D721Med (cell line): ENCODE data around the gene PAX8.
"Not testable (repeated sequence)": the region's sequence is repeated elsewhere in the genome, so short reads cannot be mapped to it uniquely, and the experiment has no call there.

Experiments
- DNase-seq: peaks from one replicate; pipeline ENCODE4 v3.0.0; 2011; ENCODE audit warnings: low spot score; ENCODE audit not compliant: insufficient read length
- FAIRE-seq: peaks from 2 replicates; lab custom pipeline; 2011; peaks lifted over from hg19 to GRCh38; lab: Jason Lieb, UNC
- TF ChIP-seq, protein P1 (sequence below): IDR thresholded peaks from 2 replicates; pipeline ENCODE4 v1.5.1; 2012; ENCODE audit warnings: mild to moderate bottlenecking, control low read depth; ENCODE audit not compliant: insufficient read depth; ENCODE audit errors: missing control alignments

Gene PAX8

GRCh38 chr2:113278742-113279139, at the start of gene PAX8:
Gene PAX8, minus strand, starts transcription at chr2:113278921. Its CDS starts 527 bp downstream, at chr2:113278394.
- TF ChIP-seq, protein P1, sequence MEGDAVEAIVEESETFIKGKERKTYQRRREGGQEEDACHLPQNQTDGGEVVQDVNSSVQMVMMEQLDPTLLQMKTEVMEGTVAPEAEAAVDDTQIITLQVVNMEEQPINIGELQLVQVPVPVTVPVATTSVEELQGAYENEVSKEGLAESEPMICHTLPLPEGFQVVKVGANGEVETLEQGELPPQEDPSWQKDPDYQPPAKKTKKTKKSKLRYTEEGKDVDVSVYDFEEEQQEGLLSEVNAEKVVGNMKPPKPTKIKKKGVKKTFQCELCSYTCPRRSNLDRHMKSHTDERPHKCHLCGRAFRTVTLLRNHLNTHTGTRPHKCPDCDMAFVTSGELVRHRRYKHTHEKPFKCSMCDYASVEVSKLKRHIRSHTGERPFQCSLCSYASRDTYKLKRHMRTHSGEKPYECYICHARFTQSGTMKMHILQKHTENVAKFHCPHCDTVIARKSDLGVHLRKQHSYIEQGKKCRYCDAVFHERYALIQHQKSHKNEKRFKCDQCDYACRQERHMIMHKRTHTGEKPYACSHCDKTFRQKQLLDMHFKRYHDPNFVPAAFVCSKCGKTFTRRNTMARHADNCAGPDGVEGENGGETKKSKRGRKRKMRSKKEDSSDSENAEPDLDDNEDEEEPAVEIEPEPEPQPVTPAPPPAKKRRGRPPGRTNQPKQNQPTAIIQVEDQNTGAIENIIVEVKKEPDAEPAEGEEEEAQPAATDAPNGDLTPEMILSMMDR = no peak
- no peak for FAIRE-seq
- no peak for DNase-seq

DNA sequence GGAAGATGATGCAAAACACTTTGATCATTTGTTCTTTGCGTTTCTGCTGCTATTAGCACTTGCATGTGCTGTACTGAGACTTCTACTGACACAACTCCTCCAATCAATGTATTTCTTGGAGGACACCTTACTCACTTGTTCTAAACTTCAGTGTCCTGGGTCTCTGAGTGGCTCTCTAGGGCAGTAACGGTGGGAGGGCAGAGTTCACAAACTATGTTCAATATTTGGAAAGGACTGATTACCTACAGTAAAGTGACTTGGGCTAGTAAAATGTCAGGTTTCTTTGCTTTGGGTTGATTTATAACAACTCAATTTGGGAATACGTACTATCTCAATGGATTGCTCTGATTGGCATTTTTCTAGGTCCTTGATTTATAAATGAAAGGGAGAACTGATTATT, 49.3 kb upstream of the PAX8 start:
- no peak for FAIRE-seq
- TF ChIP-seq, protein P1 = no peak

DNA sequence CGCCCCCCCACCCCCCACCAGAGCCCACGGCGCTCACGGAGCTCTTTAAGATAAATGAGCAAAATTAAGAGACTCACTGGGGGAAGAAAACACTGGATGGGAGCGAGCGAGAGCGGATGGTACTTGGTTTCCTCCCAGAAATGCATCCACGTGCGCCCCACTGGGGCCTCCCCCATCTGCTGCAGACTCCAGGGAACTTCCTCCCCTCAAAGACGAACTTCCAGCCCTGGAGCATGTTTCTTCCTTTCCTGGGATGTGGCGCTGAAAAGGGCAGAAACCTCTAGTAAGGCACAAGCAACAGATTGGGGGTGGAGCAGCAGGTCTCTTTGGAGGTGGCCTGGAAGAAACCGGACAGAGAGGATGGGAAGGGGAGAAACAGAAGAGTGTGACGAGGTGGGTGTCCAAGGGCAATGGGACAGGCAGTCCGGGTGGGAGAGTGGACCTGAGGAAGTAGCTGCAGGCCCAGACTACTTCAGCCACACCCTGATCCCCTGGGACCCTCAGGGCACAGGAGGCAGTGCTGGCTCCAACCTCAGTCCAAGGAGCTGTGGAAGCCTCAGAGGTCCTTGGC, 46.5 kb upstream of the PAX8 start:
- FAIRE-seq, DNase-seq: not testable (repeated sequence)

More for the DNA sequence above, 49.3 kb upstream of the PAX8 start:
- DNase-seq = no peak

DNA sequence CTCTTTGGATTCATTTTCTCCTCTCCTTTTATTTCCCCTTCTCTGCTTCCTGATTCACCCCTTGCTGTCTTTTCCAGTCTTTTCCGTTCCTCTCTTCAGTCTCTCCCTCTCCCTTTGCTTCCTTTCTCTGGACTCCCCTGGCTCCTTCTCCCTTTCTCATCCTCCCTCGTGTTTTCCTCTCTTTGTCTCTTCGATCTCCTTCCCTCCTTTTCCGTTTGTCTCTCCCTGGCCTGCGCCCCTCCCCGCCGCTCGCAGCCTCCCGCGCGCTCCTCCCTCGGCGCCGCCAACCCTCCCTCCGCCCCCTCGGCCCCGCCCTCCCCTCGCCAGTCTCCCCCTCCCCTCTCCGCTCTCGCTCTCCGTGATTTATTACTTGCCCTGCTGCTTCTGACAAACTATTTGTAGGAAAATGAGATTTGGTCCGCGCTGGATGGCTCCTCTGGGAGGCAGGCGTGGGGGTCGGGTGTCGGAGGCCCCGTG, 46.0 kb upstream of the PAX8 start:
- FAIRE-seq (no peak), DNase-seq (peak; percentile 87)
- TF ChIP-seq, protein P1 = no peak

DNA sequence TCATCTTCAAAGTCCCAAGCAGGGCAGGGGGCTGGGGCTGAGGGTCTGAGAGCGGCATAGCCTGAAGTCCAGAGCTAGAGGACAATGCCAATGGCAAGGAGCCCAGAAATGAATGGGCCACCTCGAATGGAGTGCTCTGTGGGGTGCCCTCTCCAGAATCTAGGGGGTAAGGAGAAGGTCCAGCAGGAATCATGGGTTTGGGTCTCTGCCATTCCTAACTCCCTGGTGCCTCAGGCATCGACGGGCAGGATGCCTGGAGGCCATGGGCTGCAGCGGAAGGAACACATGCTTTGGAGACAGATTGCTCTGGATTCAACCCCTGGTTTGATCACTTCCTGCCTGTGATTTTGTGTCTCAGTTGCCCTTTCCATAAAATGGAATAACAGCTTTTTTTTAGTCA, 44.4 kb upstream of the PAX8 start:
- not testable (repeated sequence) for DNase-seq, FAIRE-seq

DNA sequence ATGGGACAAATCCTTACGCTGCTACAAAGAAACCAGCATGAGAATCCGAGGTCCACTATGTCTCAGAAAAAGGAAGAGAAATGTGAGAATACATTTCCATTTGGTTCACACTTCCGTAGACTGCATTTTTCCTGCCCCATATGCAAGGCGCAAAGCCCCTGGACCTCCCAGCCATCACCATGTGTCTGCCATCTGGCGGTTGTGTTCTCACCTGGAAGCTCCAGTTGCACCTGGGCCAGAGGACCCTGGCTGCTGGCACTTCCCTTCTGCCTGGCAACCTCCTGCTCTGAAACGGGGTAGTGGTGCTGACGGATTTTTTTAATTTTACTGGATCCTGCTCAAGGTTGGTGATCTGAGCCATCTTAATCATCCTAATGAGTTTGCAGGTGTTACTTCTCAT, 41.4 kb upstream of the PAX8 start:
- FAIRE-seq, DNase-seq: not testable (repeated sequence)

DNA sequence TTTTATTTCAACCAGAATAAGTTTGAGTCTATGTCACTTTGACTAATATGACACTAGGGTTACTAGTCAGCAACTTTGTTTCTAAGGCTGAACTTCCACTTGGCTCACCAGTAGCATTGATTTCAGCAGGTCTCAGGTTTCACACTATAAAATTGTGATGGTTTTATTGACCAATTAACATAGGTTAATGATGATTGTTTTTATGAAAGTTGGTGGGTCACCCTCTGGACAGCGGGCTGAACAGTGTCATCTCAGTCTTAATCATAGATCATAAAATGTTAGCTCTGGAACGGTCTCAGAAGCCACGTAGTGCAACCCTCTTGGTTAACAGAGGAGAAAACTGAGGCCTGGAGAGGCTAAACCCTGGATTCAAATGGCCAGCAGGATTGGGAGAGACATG, 40.2 kb upstream of the PAX8 start:
- not testable (repeated sequence) for DNase-seq, FAIRE-seq

GRCh38 chr2:113316085-113316484, 37.4 kb upstream of the PAX8 start:
- FAIRE-seq (no peak), DNase-seq (no peak)
- TF ChIP-seq, protein P1 = no peak

DNA sequence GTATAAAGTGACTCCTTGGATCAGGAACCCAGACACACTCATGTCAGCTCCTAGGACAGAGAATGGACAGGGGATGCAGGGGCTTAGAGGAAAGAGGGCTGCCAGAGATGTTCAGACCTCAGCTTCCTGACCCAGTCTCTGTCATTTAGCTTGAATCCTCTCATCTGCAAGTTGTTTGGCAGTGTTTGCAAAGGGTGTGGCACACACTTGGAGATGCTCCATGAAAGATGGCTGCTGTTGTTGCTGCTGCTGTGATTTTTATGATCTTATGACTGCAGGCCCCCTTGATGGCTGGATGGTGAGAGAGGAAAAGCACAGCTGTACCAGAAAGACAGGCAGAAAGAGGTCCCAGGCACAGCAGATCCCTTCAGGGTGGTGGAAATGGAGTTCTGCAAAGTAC, 35.9 kb upstream of the PAX8 start:
- DNase-seq, FAIRE-seq: not testable (repeated sequence)

- FAIRE-seq, DNase-seq: not testable (repeated sequence)
These were observed 35.5 kb upstream of the PAX8 start for GRCh38 chr2:113314176-113314575.

DNA sequence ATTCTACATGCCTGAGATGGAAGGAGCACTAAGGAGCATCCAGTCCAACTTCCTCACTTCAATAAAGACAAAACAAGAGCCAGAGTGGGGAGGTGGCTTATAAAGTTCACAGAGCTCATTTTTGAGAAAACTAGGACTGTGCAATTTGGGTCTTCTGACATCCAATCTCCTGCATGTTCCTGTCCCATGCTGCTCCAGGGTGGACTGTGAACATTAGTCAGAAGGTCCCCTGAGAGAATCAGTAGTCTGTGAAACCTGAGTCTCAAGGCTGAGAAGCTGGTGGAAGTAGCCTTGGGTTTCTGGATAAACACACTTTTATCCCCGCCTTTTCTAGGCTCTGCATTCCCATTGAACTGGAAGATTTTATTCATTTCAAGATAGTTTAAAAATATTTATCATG, 33.1 kb upstream of the PAX8 start:
- not testable (repeated sequence) for DNase-seq, FAIRE-seq

DNA sequence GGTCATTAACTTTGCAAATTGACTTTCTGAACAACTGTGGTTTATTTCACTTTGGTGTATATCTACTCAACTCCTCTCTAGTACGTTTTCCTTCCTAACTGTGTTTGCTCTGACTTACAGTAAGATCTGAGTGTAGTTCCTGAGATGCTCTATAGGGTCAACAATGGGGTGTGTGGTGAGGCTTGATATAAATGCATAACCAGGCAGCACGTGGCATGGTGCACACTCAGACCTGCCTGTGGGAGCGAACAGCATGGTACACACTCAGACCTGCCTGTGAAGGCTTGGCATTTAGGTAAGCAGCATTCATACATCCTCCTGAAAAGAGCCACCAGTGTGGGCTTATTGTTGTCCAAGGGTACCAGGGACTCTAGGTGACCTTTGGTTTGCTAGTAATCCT, 32.5 kb upstream of the PAX8 start:
- not testable (repeated sequence) for DNase-seq, FAIRE-seq
